Cardiac muscle cell (in vitro differentiated cells and primary cell): Measurements from ENCODE around the gene AVPR2. TPM values are rescaled to one million over a fixed set of nuclear protein-coding genes. Genes with fewer than 3 reads are reported as not detected.
A peak's percentile ranks its signal among the peaks of the same experiment; 100 is the strongest.

ENCODE experiments used
- DNase-seq, 2 donors: peaks; one replicate each; pipeline versions ENCODE4 v3.0.0 to v3.0.0-alpha.2; 2010 to 2017; ENCODE audit warnings: low read depth in 1 of 2, low spot score in 1 of 2
- H3K27ac ChIP-seq: fragments of 200-600 bp; sonication (generic); 2 replicates; pipeline ENCODE4 v1.5.1; 2016
- H3K27me3 ChIP-seq: fragments of 200-600 bp; sonication (generic); 2 replicates; pipeline ENCODE4 v1.6.0; 2016; ENCODE audit warnings: control low read depth
- H3K36me3 ChIP-seq: fragments of 200-600 bp; sonication (generic); 2 replicates; pipeline ENCODE4 v1.5.1; 2016; ENCODE audit warnings: control low read depth
- H3K4me1 ChIP-seq: fragments of 200-600 bp; sonication (generic); 2 replicates; pipeline ENCODE4 v1.8.1; 2017; ENCODE audit warnings: low read depth, mild to moderate bottlenecking, mixed run types
- H3K4me3 ChIP-seq: fragments of 200-600 bp; sonication (generic); 2 replicates; pipeline ENCODE4 v1.5.1; 2016; ENCODE audit warnings: mild to moderate bottlenecking
- H3K9me3 ChIP-seq: fragments of 200-600 bp; sonication (generic); 2 replicates; pipeline ENCODE4 v1.5.1; 2017; ENCODE audit warnings: low read depth, mild to moderate bottlenecking, control low read depth
- CTCF ChIP-seq: IDR thresholded peaks from 2 replicates; pipeline ENCODE4 v1.5.1; 2012; ENCODE audit warnings: low read depth, mild to moderate bottlenecking, low read length
- polyA plus RNA-seq: library from polyadenylated mRNA; unstranded; fragments of >200 nt; fragmentation: Nextera tagmentation; extraction: Ambion mirVana; gene quantifications from 2 replicates; pipeline ENCODE4 v1.2.1, GENCODE V29; 2016
- total RNA-seq: library from RNA; depleted of rRNA; stranded (reverse); fragments of >200 nt; gene quantifications from 2 replicates; pipeline ENCODE4 v1.2.3, GENCODE V29; 2016

The AVPR2 gene
- total and polyA plus RNA-seq, 2 experiments from 2014 or later: 0.11 TPM; not detected in 1

- Histone ChIP-seq H3K4me1 (no peaks in the 10 kb centered on the region), H3K4me3 (no peak overlapping the region), H3K36me3 (no peaks in the 10 kb centered on the region), H3K27ac (no peak overlapping the region), H3K27me3 (no peaks in the 10 kb centered on the region), H3K9me3 (no peaks in the 10 kb centered on the region)
- TF ChIP-seq CTCF: no peak
- DNase-seq: no peak
These were observed 3.0 kb downstream of the AVPR2 start for GRCh38 chrX:153907456-153907855.

GRCh38 chrX:153908219-153908860 lies 3.9 kb downstream of the AVPR2 start:
- DNase-seq: no peak
- H3K4me3 ChIP-seq: no peak overlapping the region
- H3K4me1 ChIP-seq: no peaks in the 10 kb centered on the region
- no peaks in the 10 kb centered on the region for H3K27me3 ChIP-seq
- no peaks in the 10 kb centered on the region for H3K36me3 ChIP-seq
- TF ChIP-seq CTCF: no peak
- H3K27ac ChIP-seq: no peak overlapping the region
- no peaks in the 10 kb centered on the region for H3K9me3 ChIP-seq

- H3K9me3 ChIP-seq: no peaks in the 10 kb centered on the region
- no peaks in the 10 kb centered on the region for H3K27me3 ChIP-seq
- no peaks in the 10 kb centered on the region for H3K4me1 ChIP-seq
- TF ChIP-seq CTCF: no peak
- H3K27ac ChIP-seq: no peak overlapping the region
- no peaks in the 10 kb centered on the region for H3K36me3 ChIP-seq
- peak in 1 of 2 donors; percentile 48 for DNase-seq
- H3K4me3 ChIP-seq: no peak overlapping the region
These were observed 4.8 kb downstream of the AVPR2 start for GRCh38 chrX:153909024-153909979.

GRCh38 chrX:153909980-153910360 lies 5.5 kb downstream of the AVPR2 start:
- no peak overlapping the region for H3K4me3 ChIP-seq
- DNase-seq: no peak
- TF ChIP-seq CTCF: no peak
- no peak overlapping the region for H3K27ac ChIP-seq
- H3K9me3 ChIP-seq: no peaks in the 10 kb centered on the region
- H3K27me3 ChIP-seq: no peaks in the 10 kb centered on the region
- no peaks in the 10 kb centered on the region for H3K4me1 ChIP-seq
- H3K36me3 ChIP-seq: no peaks in the 10 kb centered on the region

- Histone ChIP-seq H3K4me1 (no peaks in the 10 kb centered on the region), H3K4me3 (no peak overlapping the region), H3K36me3 (no peaks in the 10 kb centered on the region), H3K27me3 (no peaks in the 10 kb centered on the region), H3K9me3 (no peaks in the 10 kb centered on the region), H3K27ac (no peak overlapping the region)
- no peak for DNase-seq
- no peak for TF ChIP-seq CTCF
These were observed 6.0 kb downstream of the AVPR2 start for GRCh38 chrX:153910446-153910845.
